ENCODE measurements around the gene TMEM143. TPM values are rescaled to one million over a fixed set of nuclear protein-coding genes. Genes with fewer than 3 reads are reported as not detected.

Gene TMEM143
- total and polyA plus RNA-seq, 2 donors (not counting 3 experiments of a cell fraction or from before 2014, with no cell fraction given): 5.4 to 7.3 TPM

DNA sequence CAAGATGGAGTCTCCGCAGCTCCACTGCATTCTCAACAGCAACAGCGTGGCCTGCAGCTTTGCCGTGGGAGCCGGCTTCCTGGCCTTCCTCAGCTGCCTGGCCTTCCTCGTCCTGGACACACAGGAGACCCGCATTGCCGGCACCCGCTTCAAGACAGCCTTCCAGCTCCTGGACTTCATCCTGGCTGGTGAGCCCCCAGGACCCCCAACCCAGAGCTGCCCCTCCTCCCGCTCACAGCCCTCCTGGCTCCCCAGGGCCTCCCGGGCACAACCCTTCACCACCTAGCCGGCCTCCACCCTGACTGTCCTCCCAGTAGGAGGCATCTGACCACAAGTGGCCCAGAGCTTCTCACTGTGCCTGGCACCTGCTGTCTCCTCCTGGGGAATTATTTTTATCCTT, 9.8 kb upstream of the TMEM143 start:
- FAIRE-seq: no peak
- CTCF ChIA-PET: interaction anchor here (0.8 to 1.5 kb wide), 4 partner anchors 18 to 59 kb away, joined by 3 to 7 read pairs (median 4); partner anchors contain the start of gene KDELR1

More for the DNA sequence above, 9.8 kb upstream of the TMEM143 start:
- no peaks in the 10 kb centered on the region for H3K9me1 ChIP-seq (replicated peaks; ENCODE audit: control insufficient read depth, extremely low read depth, insufficient read depth, low read length)
- intact Hi-C loops (cut with micrococcal nuclease): no loop called here
- no peak overlapping the region for H3K4me3 ChIP-seq (replicated peaks in 1 of 3; ENCODE audit: insufficient read depth in 1 of 3, low read depth in 1 of 3, low read length in 3 of 3)
- no peak overlapping the region for H3K4me2 ChIP-seq (ENCODE audit: insufficient read depth, low read length)
- TF ChIP-seq FOS (IDR thresholded peaks at IDR 0.05; ENCODE audit: borderline replicate concordance, insufficient read depth, low read length): no peak
- TF ChIP-seq GATA2 (IDR thresholded peaks at IDR 0.05; ENCODE audit: insufficient read depth, insufficient read length, low read depth, low read length): no peak
- TF ChIP-seq MAX (IDR thresholded peaks at IDR 0.05; ENCODE audit: insufficient read depth, insufficient read length): no peak
- TF ChIP-seq JUN (IDR thresholded peaks at IDR 0.05; ENCODE audit: borderline replicate concordance, insufficient read depth, insufficient read length, low read depth): no peak
- no peak for TF ChIP-seq CTCF (IDR thresholded peaks at IDR 0.05; ENCODE audit: extremely low read depth in 1 of 2, insufficient read depth in 1 of 2, low read depth in 1 of 2, low read length in 2 of 2)
- TF ChIP-seq EZH2 (IDR thresholded peaks at IDR 0.05; ENCODE audit: borderline replicate concordance, low read depth, low read length, severe bottlenecking): no peak
- TF ChIP-seq POLR2A (IDR thresholded peaks at IDR 0.05; ENCODE audit: low read depth, low read length): no peak
- no peak for TF ChIP-seq POLR2AphosphoS5 (IDR thresholded peaks at IDR 0.05; ENCODE audit: insufficient read depth, low read depth, low read length)
- TF ChIP-seq MYC (IDR thresholded peaks at IDR 0.05; ENCODE audit: low read depth, low read length): no peak
- no peaks in the 10 kb centered on the region for H3K36me3 ChIP-seq (ENCODE audit: control insufficient read depth in 2 of 2, extremely low read depth in 1 of 2, insufficient read depth in 2 of 2, low read length in 2 of 2)
- H3K27ac ChIP-seq (ENCODE audit: insufficient read depth, low read depth, low read length): no peak overlapping the region
- no peak overlapping the region for H2AFZ ChIP-seq (ENCODE audit: low read depth, low read length)
- DNase-seq (ENCODE audit: low read depth, low spot score): no peak
- no peaks in the 10 kb centered on the region for H3K79me2 ChIP-seq (ENCODE audit: control insufficient read depth, insufficient read depth, low read length)
- H3K9me3 ChIP-seq (replicated peaks; ENCODE audit: control insufficient read depth, insufficient read depth, low read length): no peaks in the 10 kb centered on the region
- BruUV-seq (replicated peaks): no TSS peak
- H3K9ac ChIP-seq (replicated peaks; ENCODE audit: extremely low read depth, insufficient read depth, low read length): no peak overlapping the region
- dilution Hi-C loops (cut with MboI; ENCODE audit: extremely low pct_ligation_motif_present, low sequenced_read_pairs): no loop called here
- H3K4me1 ChIP-seq (ENCODE audit: control insufficient read depth, extremely low read depth, insufficient read depth, low read length): no peaks in the 10 kb centered on the region
- POLR2A ChIA-PET: no interaction called here
- no peaks in the 10 kb centered on the region for H4K20me1 ChIP-seq (replicated peaks; ENCODE audit: control insufficient read depth, extremely low read depth, insufficient read depth, low read length)
- no peaks in the 10 kb centered on the region for H3K27me3 ChIP-seq (ENCODE audit: control insufficient read depth in 2 of 2, insufficient read depth in 2 of 2, low read length in 2 of 2)
